Fibroblast of skin of left biceps (primary cell): ENCODE data around the gene COASY.
"Not testable (repeated sequence)": the region's sequence is repeated elsewhere in the genome, so short reads cannot be mapped to it uniquely, and the experiment has no call there.

Experiments
- DNase-seq, 2 experiments: peaks; one replicate each; pipeline ENCODE4 v3.0.0-alpha.2; 2013; ENCODE audit warnings: low read depth in 2 of 2

Gene COASY

DNA sequence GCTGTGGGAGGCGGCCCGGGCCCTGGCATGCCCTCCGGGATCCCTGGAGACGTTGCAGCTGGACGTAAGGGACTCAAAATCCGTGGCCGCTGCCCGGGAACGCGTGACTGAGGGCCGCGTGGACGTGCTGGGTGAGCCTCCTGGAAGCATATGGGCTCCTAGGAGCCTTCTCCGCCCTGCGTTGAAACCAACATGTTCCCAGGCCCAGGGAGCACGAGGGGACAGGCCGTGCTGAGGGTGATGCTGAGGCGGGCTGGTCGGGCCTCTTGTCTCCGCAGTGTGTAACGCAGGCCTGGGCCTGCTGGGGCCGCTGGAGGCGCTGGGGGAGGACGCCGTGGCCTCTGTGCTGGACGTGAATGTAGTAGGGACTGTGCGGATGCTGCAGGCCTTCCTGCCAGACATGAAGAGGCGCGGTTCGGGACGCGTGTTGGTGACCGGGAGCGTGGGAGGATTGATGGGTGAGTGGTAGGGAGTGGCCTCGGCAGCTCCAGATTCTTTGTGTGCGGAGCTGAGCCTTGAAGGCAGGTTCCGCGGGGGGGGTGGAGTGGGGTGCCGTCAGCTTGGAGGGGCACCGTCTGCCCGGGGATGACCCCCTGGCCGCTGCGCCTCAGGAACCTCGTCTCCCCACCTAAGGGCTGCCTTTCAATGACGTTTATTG is 8.7 kb upstream of the COASY start:
- no peak for DNase-seq

DNA sequence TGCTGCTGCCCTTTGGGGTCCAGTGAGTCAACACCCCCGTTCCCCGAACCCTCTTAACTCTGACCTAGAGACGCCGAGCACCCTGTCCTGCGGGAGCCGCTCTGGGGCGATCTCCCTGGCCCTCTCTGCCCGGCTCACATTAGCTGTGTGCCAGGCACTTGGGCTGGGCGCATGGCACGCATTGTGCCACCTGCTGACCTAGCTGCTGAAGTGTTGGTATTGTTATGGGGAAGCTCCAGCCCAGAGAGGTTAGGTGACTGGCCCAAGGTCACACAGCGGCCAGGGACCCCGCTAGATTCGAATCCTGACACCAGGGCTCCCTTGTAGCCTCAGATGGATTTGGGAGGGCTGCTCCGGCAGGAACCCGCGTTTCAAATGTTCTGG is 8.1 kb upstream of the COASY start:
- no peak for DNase-seq

DNA sequence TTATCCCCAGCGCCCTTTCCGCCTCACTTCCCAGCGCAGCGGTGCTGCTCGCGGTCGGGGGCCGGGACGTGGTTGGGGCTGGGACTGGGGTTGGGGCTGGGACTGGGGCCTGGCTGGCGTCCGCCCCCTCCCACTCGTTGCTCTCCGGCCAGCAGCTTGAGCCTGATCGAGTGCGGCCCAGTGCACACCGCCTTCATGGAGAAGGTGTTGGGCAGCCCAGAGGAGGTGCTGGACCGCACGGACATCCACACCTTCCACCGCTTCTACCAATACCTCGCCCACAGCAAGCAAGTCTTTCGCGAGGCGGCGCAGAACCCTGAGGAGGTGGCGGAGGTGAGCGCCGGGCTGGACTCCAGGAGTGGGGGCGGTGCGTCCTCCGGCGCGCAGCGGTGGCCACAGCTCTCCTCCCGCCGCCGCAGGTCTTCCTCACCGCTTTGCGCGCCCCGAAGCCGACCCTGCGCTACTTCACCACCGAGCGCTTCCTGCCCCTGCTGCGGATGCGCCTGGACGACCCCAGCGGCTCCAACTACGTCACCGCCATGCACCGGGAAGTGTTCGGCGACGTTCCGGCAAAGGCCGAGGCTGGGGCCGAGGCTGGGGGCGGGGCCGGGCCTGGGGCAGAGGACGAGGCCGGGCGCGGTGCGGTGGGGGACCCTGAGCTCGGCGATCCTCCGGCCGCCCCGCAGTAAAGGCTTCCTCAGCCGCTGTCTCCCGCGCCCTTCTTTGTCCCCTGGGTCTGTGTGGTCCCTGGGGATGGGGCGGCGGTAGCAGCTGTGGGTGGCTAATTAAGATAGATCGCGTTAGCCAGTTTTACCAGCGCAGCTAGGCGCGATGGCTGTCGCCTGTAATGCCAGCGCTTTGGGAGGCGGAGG is 7.5 kb upstream of the COASY start:
- peak in 1 of 2 experiments; percentile 31 for DNase-seq

DNA sequence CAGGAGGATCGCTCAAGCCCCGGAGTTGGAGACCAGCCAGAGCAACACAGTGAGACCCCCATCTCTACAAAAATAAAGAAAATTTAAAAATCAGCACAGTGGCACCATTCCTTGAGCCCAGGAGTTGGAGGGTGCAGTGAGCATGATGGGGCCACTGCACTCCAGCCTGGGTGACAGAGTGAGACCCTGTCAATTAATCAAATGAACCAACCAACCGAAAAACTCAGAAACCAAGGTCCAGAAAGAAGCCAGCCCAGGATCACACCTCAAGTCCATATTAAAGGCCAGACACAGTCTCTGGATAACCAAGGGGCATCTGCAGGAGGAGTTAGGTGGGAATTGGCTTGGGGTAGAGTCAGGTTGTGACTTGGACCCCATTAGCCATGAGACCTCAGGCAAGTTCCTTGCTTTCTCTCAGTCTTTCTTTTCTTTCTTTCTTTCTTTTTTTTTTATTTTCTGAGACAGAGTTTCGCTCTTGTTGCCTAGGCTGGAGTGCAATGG is 6.8 kb upstream of the COASY start:
- DNase-seq = no peak

DNA sequence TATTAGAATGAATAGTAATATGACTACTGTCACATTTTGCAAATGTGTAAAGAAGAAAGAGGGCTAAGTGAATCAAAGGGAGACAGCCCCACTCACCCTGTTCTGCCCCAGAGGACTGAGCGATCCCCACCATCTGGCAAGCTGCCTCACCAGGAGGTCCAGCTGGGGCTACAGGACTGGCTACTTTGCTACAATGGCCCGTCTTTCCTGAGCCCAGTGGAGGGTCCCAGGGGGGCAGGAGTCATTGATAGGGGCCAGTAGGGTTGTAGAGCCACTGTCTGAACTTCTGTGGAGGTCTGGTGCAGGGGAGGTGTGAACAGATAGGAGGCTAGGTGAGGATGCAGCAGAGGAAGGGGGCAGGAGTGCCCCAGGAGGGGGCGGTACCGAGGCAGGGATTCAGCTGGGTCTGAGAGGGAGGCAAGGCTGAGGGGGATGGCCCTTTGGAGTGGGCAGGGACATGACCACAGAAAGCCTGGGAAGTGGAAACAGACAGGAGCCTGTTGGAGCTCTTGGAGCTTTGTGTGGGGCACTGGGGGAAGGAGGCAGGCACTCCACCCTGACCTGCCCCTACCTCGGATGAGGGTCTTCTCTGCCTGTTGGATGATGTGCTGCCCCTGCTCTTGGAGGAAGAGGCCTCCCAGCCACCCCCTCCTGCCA is 5.9 kb upstream of the COASY start:
- not testable (repeated sequence) for DNase-seq

DNA sequence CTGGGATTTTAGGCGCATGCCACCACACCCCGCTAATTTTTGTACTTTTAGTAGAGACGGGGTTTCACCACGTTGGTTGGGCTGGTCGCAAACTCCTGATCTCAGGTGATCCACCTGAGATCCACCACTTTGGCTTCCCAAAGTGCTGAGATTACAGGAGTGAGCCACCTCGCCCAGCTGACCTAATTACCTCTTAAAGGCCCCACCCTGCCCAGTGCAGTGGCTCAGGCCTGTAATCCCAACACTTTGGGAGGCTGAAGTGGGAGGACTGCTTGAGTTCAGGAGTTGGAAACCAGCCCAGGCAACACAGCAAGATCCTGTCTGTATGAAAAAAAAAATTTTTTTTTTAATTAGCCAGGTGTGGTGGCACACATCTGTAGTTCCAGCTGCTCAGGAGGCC is 2.9 kb upstream of the COASY start:
- DNase-seq = no peak

DNA sequence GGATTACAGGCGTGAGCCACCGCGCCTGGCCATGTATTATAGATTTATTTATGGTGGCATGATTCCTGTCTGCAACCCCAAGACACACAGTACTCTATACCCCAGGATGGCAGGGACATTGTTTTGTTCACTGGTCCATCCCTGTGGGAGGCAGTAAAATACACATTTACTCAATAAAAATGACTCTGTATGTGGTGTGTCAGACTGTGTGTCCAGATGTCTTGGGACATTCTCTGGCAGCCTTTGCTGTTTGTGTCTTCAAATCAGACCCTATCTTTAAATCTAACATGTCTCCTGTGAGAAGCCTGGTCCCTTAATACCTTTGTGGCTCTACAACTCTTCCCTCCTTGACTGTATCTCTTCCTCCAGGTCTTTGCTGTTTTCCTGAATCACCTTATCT is 1.7 kb upstream of the COASY start:
- no peak for DNase-seq

DNA sequence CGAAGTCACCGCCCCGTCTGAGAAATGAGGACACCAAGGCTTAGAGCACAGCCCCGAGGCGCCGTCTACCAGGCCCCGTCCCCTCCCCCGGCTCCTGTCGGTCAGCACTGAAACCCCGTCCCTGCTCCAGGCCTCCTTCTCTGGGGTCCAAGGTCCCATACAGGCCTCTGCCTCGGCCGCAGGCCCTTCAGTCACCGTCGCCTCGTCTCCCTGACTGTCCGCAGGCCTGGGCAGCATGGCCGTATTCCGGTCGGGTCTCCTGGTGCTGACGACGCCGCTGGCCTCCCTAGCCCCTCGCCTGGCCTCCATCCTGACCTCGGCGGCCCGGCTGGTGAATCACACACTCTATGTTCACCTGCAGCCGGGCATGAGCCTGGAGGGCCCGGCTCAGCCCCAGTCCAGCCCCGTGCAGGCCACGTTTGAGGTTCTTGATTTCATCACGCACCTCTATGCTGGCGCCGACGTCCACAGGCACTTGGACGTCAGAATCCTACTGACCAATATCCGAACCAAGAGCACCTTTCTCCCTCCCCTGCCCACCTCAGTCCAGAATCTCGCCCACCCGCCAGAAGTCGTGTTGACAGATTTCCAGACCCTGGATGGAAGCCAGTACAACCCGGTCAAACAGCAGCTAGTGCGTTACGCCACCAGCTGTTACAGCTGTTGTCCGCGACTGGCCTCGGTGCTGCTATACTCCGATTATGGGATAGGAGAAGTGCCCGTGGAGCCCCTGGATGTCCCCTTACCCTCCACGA is 617 bp downstream of the COASY start:
- DNase-seq = no peak

DNA sequence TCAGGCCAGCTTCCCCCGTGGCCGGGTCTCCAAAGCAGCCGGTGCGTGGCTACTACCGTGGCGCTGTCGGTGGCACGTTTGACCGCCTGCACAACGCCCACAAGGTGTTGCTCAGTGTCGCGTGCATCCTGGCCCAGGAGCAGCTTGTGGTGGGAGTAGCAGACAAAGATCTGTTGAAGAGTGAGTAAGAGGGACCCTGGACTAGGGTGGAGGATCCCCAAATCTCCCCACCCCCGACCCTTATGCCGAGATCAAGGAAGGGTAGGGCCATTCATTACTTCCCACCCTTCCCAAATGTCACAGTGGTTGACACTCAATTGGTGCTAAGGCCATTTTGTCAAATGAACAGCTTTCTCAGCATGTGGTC is 1.2 kb downstream of the COASY start:
- DNase-seq = no peak

DNA sequence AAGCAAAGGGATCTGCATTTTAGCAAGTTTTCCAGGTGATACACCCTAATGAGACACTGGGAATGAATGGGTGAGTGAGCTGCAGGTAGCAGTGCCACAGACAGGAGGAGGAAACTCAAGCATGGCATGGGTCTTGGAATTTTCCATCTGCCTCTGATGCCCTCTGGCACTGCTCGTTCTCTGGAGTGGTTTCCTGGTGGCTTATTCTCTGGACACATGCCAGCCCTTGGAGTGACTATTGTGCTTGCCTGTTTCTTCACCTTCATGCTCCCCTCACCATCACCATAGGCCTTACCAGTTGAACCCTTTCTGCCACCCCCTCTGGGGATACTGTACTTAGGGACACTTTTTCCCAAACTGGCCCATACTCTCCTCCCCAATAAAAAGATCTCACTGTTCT is 1.6 kb downstream of the COASY start:
- no peak for DNase-seq

DNA sequence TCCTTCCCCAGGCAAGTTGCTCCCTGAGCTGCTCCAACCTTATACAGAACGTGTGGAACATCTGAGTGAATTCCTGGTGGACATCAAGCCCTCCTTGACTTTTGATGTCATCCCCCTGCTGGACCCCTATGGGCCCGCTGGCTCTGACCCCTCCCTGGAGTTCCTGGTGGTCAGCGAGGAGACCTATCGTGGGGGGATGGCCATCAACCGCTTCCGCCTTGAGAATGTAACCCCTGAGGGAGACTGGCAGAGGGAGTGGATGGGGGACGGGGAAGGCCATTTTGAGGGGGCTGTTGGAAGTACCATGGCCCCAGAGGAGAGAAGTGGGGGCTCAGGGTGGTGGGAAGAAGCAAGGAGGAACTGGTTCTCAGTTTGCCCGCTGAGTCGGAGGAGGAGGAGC is 2.0 kb downstream of the COASY start:
- DNase-seq = no peak

DNA sequence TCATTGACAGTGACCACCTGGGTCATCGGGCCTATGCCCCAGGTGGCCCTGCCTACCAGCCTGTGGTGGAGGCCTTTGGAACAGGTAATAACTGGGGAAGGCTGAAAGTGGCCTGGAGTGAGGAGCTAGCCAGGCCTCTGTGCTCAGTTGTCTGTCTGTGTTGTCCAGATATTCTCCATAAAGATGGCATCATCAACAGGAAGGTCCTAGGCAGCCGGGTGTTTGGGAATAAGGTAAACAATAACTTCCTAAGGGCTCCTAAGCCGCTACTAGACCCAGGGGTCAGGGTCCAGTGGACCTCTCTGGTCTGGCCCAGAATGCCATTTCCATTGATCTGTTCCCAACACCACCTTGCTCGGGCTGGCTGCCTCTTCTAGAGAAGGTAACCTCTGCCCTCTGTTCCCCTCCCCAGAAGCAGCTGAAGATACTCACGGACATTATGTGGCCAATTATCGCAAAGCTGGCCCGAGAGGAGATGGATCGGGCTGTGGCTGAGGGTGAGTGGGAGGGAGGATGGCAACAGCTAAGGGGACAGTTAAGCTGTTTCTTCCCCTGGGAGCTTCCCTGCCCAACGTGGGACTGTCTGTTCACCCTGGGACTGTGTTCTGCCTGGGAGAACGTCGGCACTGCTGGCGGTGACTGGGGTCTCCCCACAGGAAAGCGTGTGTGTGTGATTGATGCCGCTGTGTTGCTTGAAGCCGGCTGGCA is 3.0 kb downstream of the COASY start:
- DNase-seq = no peak

DNA sequence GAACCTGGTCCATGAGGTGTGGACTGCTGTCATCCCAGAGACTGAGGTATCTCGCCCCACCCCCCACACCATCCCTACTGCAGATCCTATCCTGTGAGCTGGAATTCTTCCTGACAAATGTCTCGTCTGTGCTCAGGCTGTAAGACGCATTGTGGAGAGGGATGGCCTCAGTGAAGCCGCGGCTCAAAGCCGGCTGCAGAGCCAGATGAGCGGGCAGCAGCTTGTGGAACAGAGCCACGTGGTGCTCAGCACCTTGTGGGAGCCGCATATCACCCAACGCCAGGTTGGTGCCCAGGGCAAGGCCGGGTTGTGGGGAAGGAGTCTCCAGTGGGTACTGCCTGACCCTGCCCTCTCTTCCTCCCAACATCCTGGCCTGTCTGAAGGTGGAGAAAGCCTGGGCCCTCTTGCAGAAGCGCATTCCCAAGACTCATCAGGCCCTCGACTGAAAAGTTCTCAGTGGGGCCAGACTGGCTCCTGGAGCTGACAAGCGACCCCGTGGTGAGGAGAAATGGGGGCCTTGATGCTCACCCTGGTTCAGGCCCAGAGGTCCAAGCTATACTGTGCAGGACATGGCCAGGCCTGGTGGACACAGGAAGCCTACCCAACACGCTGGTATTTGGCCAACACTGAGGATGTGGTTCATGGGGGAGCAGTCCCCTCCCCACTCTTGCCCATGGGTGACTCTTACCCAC is 3.7 kb downstream of the COASY start:
- no peak for DNase-seq

DNA sequence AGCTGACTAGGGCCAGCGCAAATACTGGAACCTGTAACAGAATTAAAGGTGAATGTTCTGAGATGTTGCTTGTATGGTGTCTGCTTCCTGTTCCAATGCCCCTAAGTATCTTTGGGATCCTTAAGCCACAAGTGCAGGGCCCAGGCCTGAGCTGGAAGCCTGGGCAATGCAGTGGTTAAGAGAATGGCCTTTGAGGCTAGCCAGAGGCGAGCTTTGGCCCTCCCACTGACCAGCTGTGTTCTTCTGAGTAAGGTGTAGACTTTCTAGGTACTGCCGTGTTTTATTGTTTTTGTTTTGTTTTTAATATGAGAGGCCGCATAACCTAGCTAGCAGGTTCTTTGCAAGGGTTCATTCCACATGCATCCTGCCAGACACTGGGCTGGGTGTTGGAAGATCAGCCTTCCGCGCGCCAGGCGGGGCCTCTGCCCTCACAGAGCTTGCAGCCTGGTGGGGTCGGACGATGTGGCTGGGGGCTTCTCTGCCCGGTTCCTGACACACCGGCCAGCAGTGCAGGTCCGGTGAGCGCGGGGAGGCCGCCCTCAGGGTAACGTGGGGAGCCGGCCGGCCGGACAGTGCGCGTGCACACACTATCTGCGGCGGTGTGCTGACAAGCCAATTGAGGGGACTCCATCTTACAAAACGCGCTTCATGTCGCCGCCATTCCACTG is 4.4 kb downstream of the COASY start:
- no peak for DNase-seq

DNA sequence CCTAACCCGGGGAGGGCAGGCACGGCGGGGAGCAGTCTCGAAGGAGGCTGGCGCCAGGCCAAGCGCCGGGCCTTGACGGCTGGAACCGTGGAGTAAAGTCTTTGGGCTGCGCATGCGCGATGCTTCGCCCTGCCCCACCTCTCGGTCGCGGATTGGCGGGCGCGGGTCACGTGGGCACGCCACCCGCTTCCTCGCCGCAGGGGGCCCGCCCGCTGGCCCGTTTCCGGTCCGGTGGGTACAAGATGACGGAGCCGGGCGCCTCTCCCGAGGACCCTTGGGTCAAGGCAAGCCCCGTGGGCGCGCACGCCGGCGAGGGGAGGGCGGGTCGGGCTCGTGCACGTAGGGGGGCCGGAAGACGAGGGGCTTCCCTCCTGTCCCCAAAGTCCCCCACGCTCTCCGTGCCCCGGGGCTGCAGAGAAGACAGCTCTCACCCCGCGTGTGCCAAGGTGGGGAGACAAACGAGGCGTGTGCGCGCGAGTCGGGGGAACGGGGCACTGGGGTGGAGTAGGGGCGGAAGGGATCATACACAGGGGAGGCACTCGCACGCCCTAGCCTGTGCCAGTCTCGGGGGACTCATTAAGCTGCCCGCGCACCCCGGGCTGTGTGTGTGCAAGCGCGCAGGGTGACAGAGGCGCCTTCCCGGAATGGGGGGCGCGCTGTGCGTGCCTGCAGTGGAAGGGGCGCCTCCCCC is 5.1 kb downstream of the COASY start, which contains the start of gene MLX:
Gene MLX (plus strand): TSS at position 218 of the 691 bp plus-strand sequence. CDS start 25 bp downstream, at position 243.
- DNase-seq = peak; percentile 72 to 74

DNA sequence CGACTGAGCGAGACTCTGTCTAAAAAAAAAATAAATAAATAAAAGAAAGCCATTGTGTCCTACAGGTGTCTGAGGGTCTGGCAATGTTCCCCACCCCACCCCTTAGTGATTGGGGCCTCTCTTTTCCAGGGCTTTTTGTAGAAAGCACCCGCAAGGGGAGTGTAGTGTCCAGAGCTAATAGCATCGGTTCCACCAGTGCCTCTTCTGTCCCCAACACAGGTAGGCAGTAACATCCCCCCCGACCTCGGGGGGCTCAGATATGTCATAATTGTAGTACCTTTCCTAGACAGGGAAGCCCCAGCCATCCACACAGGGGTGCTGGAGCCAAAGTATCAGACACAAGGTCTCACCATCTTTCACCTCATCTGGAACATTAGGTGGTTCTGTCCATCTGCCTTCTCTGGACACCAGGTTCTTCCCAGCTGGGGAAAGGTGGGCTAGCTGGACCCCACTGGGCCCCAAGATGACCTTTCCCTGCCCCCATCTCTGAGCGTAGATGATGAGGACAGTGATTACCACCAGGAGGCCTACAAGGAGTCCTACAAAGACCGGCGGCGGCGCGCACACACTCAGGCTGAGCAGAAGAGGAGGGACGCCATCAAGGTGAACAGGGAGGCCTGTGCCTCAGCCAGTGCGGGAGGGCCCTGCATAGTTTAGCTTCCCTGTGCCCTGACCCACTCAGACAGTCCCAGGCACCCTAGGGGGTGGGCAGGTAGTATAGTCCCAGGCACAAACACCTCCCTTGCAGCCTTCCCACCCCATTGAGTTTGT is 6.6 kb downstream of the COASY start:
- no peak for DNase-seq

DNA sequence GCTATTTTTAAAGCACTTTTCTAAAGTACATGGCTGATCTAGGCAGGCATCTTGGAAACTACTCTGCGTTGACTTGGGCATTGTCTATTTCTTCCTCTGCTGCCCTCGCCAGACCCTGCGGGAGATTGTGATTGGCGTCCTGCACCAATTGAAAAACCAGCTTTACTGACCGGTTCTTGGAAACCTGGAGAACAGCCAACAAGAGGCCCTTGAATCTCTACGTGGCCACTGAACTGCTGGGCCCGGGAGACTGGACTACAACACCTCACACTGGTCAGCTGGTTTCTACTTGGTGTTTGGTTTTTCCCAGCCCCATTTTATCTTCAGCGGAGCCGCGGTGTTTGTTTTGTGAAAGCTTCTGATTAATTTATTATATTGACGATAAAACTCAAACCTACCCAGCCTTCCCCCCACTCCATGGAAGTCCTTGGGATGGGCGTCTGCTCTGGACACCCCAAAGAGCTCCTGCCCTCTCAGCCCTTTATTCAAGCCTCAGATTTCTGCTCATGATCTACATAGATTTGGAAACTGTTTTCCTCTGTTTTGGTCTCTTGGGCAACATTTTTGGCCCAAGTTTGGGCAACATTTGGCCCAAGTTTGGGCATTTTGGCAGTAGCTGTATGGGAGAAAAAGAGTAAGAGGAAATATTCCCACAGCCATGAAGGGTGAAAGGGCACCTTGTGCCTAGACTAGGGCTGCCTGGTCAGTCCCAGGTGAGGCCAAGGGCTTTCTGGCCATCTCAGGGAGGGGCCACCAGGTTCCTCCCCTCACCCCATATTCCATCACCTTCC is 9.7 kb downstream of the COASY start:
- no peak for DNase-seq

DNA sequence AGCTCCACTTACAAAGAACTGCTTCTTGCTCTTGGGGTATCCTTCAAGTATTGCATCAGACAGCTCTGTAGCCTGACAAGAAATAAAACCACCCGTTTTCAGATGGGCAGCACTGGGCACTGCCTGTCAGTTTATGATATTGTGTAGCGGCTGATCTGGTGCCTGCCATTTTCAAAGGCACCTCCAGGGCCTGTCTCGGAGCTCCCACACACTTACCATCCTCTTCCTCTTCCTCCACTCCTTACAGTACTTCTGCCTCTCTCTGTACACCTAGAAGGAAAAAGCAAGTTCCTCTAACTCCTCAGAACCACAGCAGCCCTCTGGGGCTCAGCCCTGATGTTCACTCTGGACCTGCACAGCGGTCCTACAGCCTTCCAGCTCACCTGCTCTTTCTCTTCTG is 11.1 kb downstream of the COASY start:
- DNase-seq = no peak
